Esophagus squamous epithelium (tissue), 5 donors: Measurements from ENCODE around the gene NAV3. TPM values are rescaled to one million over a fixed set of nuclear protein-coding genes. Genes with fewer than 3 reads are reported as not detected.

Experiments used
- DNase-seq: peaks from one replicate; lab custom pipeline; 2025; lab: John Stamatoyannopoulos, UW
- H3K27ac ChIP-seq, 4 donors: fragments of 200-600 bp; sonication (generic); one replicate each; pipeline ENCODE4 v1.5.1; 2016 to 2019; ENCODE audit warnings: mild to moderate bottlenecking in 1 of 4
- H3K27me3 ChIP-seq, 4 donors: fragments of 200-600 bp; sonication (generic); 1 replicate in 3 of 4; 2 replicates in 1 of 4; pipeline versions ENCODE4 v1.5.1 to v1.6.0; 2017 to 2021; ENCODE audit warnings: antibody characterized with exemption in 1 of 4
- H3K36me3 ChIP-seq, 3 donors: fragments of 200-600 bp; sonication (generic); one replicate each; pipeline ENCODE4 v1.5.1; 2016 to 2019
- H3K4me1 ChIP-seq, 3 donors: fragments of 200-600 bp; sonication (generic); one replicate each; pipeline ENCODE4 v1.5.1; 2017 to 2019
- H3K4me3 ChIP-seq, 4 donors: fragments of 200-600 bp; sonication (generic); 1 replicate in 3 of 4; 2 replicates in 1 of 4; pipeline ENCODE4 v1.5.1; 2016 to 2019; ENCODE audit warnings: mild to moderate bottlenecking in 2 of 4, moderate library complexity in 1 of 4
- H3K9me3 ChIP-seq, 3 donors: fragments of 200-600 bp; sonication (generic); one replicate each; pipeline ENCODE4 v1.5.1; 2016 to 2019
- CTCF ChIP-seq, 6 experiments: fragments of 450-650 bp in 4 of 6; fragments of 200-600 bp in 2 of 6; sonication (generic) in 2 of 6; IDR thresholded peaks; one replicate each; pipeline ENCODE4 v1.5.1; 2016 to 2019; ENCODE audit warnings: antibody characterized with exemption in 6 of 6, mild to moderate bottlenecking in 4 of 6, moderate library complexity in 4 of 6
- POLR2A ChIP-seq, 4 donors: fragments of 450-650 bp; IDR thresholded peaks; one replicate each; pipeline ENCODE4 v1.6.1; 2017; ENCODE audit warnings: antibody characterized with exemption in 4 of 4, mild to moderate bottlenecking in 4 of 4, moderate library complexity in 3 of 4
- WGBS, 2 donors: methylation state at CpG; one replicate each; pipeline ENCODE4 v1.1.5; 2018; 5-methylcytosine and 5-hydroxymethylcytosine counted together
- intact Hi-C: fragments of 100-400 bp; cut with DNase I; formaldehyde crosslinking; loops from one replicate; pipeline ENCODE4 v1.15.0; 2022
- total RNA-seq, 4 donors: library from RNA; depleted of rRNA; stranded (reverse); fragments of >200 nt; gene quantifications; one replicate each; pipeline ENCODE4 v1.1.0, GENCODE V29; 2016
- donor health status: DM: yes; HTN: yes; CAD: no.

NAV3 gene
- total RNA-seq, 4 donors from 2014 or later = 0.34 to 4.6 (median 3.2) TPM

GRCh38 chr12:78183824-78184223 is 353.1 kb downstream of the NAV3 start:
- TF ChIP-seq CTCF (IDR thresholded peaks at IDR 0.05) (no peak), POLR2A (IDR thresholded peaks at IDR 0.05) (no peak)
- no peak for DNase-seq
- intact Hi-C loops = no loop called here
- H3K4me1 ChIP-seq = no peaks in the 10 kb centered on the region
- no peaks in the 10 kb centered on the region for H3K9me3 ChIP-seq
- no peaks in the 10 kb centered on the region for H3K27me3 ChIP-seq
- no peak overlapping the region for H3K27ac ChIP-seq
- H3K36me3 ChIP-seq = no peaks in the 10 kb centered on the region
- H3K4me3 ChIP-seq = no peak overlapping the region

- Histone ChIP-seq H3K36me3 (no peaks in the 10 kb centered on the region), H3K27me3 (no peaks in the 10 kb centered on the region), H3K4me3 (no peak overlapping the region), H3K27ac (no peak overlapping the region), H3K4me1 (no peaks in the 10 kb centered on the region), H3K9me3 (no peaks in the 10 kb centered on the region)
- TF ChIP-seq CTCF (IDR thresholded peaks at IDR 0.05) (no peak), POLR2A (IDR thresholded peaks at IDR 0.05) (no peak)
- no peak for DNase-seq
- intact Hi-C loops = no loop called here
These were observed 354.4 kb downstream of the NAV3 start for GRCh38 chr12:78185109-78185508.

- no peak for DNase-seq
- H3K36me3 ChIP-seq = no peaks in the 10 kb centered on the region
- TF ChIP-seq CTCF (IDR thresholded peaks at IDR 0.05) (no peak), POLR2A (IDR thresholded peaks at IDR 0.05) (no peak)
- H3K9me3 ChIP-seq = no peaks in the 10 kb centered on the region
- intact Hi-C loops = no loop called here
- no peak overlapping the region for H3K27ac ChIP-seq
- no peaks in the 10 kb centered on the region for H3K27me3 ChIP-seq
- no peak overlapping the region for H3K4me3 ChIP-seq
- H3K4me1 ChIP-seq = no peaks in the 10 kb centered on the region
- WGBS, 2 donors = 68 to 72% methylated on average over 2 of the region's 2 CpGs
These were observed 355.0 kb downstream of the NAV3 start for GRCh38 chr12:78185651-78186050.

GRCh38 chr12:78186670-78187069 is 356.0 kb downstream of the NAV3 start:
- no peak overlapping the region for H3K27ac ChIP-seq
- H3K9me3 ChIP-seq = no peaks in the 10 kb centered on the region
- no peaks in the 10 kb centered on the region for H3K27me3 ChIP-seq
- 65 to 74% methylated on average over 1 of the region's 1 CpG for WGBS, 2 donors
- TF ChIP-seq CTCF (IDR thresholded peaks at IDR 0.05) (no peak), POLR2A (IDR thresholded peaks at IDR 0.05) (no peak)
- no peak overlapping the region for H3K4me3 ChIP-seq
- no peaks in the 10 kb centered on the region for H3K36me3 ChIP-seq
- DNase-seq = no peak
- no peaks in the 10 kb centered on the region for H3K4me1 ChIP-seq
- intact Hi-C loops = no loop called here

- intact Hi-C loops = no loop called here
- Histone ChIP-seq H3K36me3 (no peaks in the 10 kb centered on the region), H3K27me3 (no peaks in the 10 kb centered on the region), H3K9me3 (no peaks in the 10 kb centered on the region), H3K4me3 (no peak overlapping the region), H3K27ac (no peak overlapping the region), H3K4me1 (no peaks in the 10 kb centered on the region)
- TF ChIP-seq CTCF (IDR thresholded peaks at IDR 0.05) = no peak
- no peak for TF ChIP-seq POLR2A (IDR thresholded peaks at IDR 0.05)
- WGBS, 2 donors = 57 to 62% methylated on average over 2 of the region's 2 CpGs
- DNase-seq = no peak
These were observed 357.0 kb downstream of the NAV3 start for GRCh38 chr12:78187741-78188140.
